Upper lobe of right lung (tissue), 1 donor: Measurements from ENCODE around the gene PFKP. TPM values are rescaled to one million over a fixed set of nuclear protein-coding genes. Genes with fewer than 3 reads are reported as not detected.
A peak's percentile ranks its signal among the peaks of the same experiment; 100 is the strongest.

Source experiments
- ATAC-seq: fragments of 200-7000 bp; cut with Tn5 transposase; one replicate; pipeline ENCODE4 v1.9.1; 2020; ENCODE audit warnings: mild to moderate bottlenecking, moderate library complexity
- DNase-seq: peaks from one replicate; pipeline ENCODE4 v3.0.0-alpha.2; 2020
- H3K27ac ChIP-seq: fragments of 200-600 bp; one replicate; pipeline ENCODE4 v1.8.0; 2022
- H3K27me3 ChIP-seq: fragments of 200-600 bp; one replicate; pipeline ENCODE4 v1.8.0; 2022; ENCODE audit warnings: mild to moderate bottlenecking
- H3K36me3 ChIP-seq: fragments of 200-600 bp; one replicate; pipeline ENCODE4 v1.8.0; 2022
- H3K4me1 ChIP-seq: fragments of 200-600 bp; one replicate; pipeline ENCODE4 v1.8.0; 2022
- H3K4me3 ChIP-seq: fragments of 200-600 bp; one replicate; pipeline ENCODE4 v1.8.0; 2022; ENCODE audit warnings: mild to moderate bottlenecking
- H3K9me3 ChIP-seq: fragments of 200-600 bp; one replicate; pipeline ENCODE4 v1.8.0; 2022
- CTCF ChIP-seq: fragments of 200-600 bp; IDR thresholded peaks from one replicate; pipeline ENCODE4 v1.8.0; 2022; ENCODE audit warnings: antibody characterized with exemption
- intact Hi-C: fragments of 100-400 bp; cut with DNase I; formaldehyde crosslinking; loops from one replicate; pipeline ENCODE4 v1.11.0; 2022
- total RNA-seq: library from RNA; stranded (reverse); fragmentation: NEBNext Ultra II Directional; extraction: Animal tissue kit (Norgen Biotek cat#: 25700); gene quantifications from one replicate; pipeline ENCODE4 v1.2.1, GENCODE V29; 2021
- donor health status: DM: no; HTN: yes; CAD: no; lungs with severe emphysema.

PFKP gene
- total RNA-seq, 1 donor from 2014 or later = 29.3 TPM

GRCh38 chr10:3062502-3063186 lies 4.7 kb upstream of the PFKP start:
- intact Hi-C loops = no loop called here
- H3K27me3 ChIP-seq = no peaks in the 10 kb centered on the region
- no peak overlapping the region for H3K4me3 ChIP-seq
- DNase-seq (no peak), ATAC-seq (no peak)
- H3K9me3 ChIP-seq = no peaks in the 10 kb centered on the region
- TF ChIP-seq CTCF = no peak
- H3K27ac ChIP-seq = no peak overlapping the region
- no peaks in the 10 kb centered on the region for H3K36me3 ChIP-seq
- no peaks in the 10 kb centered on the region for H3K4me1 ChIP-seq

GRCh38 chr10:3064423-3064822 lies 2.9 kb upstream of the PFKP start:
- Histone ChIP-seq H3K27ac (no peak overlapping the region), H3K27me3 (no peaks in the 10 kb centered on the region), H3K9me3 (no peaks in the 10 kb centered on the region), H3K36me3 (no peaks in the 10 kb centered on the region), H3K4me3 (no peak overlapping the region), H3K4me1 (no peaks in the 10 kb centered on the region)
- no peak for TF ChIP-seq CTCF
- DNase-seq = no peak
- intact Hi-C loops = no loop called here
- ATAC-seq = no peak

- Histone ChIP-seq H3K4me3 (no peak overlapping the region), H3K9me3 (no peaks in the 10 kb centered on the region), H3K27me3 (no peaks in the 10 kb centered on the region), H3K27ac (no peak overlapping the region), H3K4me1 (no peaks in the 10 kb centered on the region), H3K36me3 (no peaks in the 10 kb centered on the region)
- ATAC-seq (no peak), DNase-seq (no peak)
- intact Hi-C loops = no loop called here
- no peak for TF ChIP-seq CTCF
These were observed 1.7 kb upstream of the PFKP start for GRCh38 chr10:3065622-3066021.

- ATAC-seq = peak; percentile 6
- no peak for DNase-seq
- no peaks in the 10 kb centered on the region for H3K9me3 ChIP-seq
- no peaks in the 10 kb centered on the region for H3K36me3 ChIP-seq
- TF ChIP-seq CTCF = no peak
- no peaks in the 10 kb centered on the region for H3K4me1 ChIP-seq
- H3K27ac ChIP-seq = no peak overlapping the region
- intact Hi-C loops = no loop called here
- no peaks in the 10 kb centered on the region for H3K27me3 ChIP-seq
- peak overlapping the region; percentile 59 for H3K4me3 ChIP-seq
These were observed 831 bp upstream of the PFKP start for GRCh38 chr10:3066317-3067117.

- TF ChIP-seq CTCF = no peak
- H3K9me3 ChIP-seq = no peaks in the 10 kb centered on the region
- peak overlapping the region; percentile 24 for H3K27ac ChIP-seq
- H3K36me3 ChIP-seq = no peaks in the 10 kb centered on the region
- H3K27me3 ChIP-seq = no peaks in the 10 kb centered on the region
- intact Hi-C loops = no loop called here
- DNase-seq (no peak), ATAC-seq (no peak)
- H3K4me3 ChIP-seq = peak overlapping the region; percentile 59
- H3K4me1 ChIP-seq = no peaks in the 10 kb centered on the region
These were observed 471 bp downstream of the PFKP start for GRCh38 chr10:3067859-3068179.
